Kidney tubule cell (primary cell): ENCODE data around the gene PDK1.

Source experiments
- DNase-seq: peaks from one replicate; pipeline ENCODE4 v3.0.0-alpha.2; 2018; ENCODE audit warnings: low spot score

The PDK1 gene

GRCh38 chr2:172642301-172643020 lies 86.6 kb downstream of the PDK1 start:
- no peak for DNase-seq

- DNase-seq, result peak; percentile 29
These were observed 87.3 kb downstream of the PDK1 start for GRCh38 chr2:172643142-172643541.

GRCh38 chr2:172647439-172647838 lies 91.5 kb downstream of the PDK1 start:
- no peak for DNase-seq

GRCh38 chr2:172655091-172655837 lies 99.4 kb downstream of the PDK1 start:
- peak; percentile 73 for DNase-seq

GRCh38 chr2:172655838-172656573 lies 100.1 kb downstream of the PDK1 start:
- no peak for DNase-seq
